COLO829 (cell line): ENCODE data around the gene RSPH9.

Source experiments
- DNase-seq: peaks from one replicate; pipeline ENCODE4 v3.0.0; 2012; ENCODE audit warnings: low spot score

Gene RSPH9

GRCh38 chr6:43712579-43712978 lies 67.7 kb downstream of the RSPH9 start:
- no peak for DNase-seq

GRCh38 chr6:43713643-43714310 lies 68.9 kb downstream of the RSPH9 start:
- no peak for DNase-seq

GRCh38 chr6:43714311-43715055 lies 69.6 kb downstream of the RSPH9 start:
- DNase-seq, result no peak

GRCh38 chr6:43715056-43715788 lies 70.4 kb downstream of the RSPH9 start:
- DNase-seq, result no peak

- DNase-seq, result no peak
Measured at GRCh38 chr6:43716099-43716498, 71.3 kb downstream of the RSPH9 start.

GRCh38 chr6:43717389-43717788 lies 72.6 kb downstream of the RSPH9 start:
- no peak for DNase-seq

- no peak for DNase-seq
Measured at GRCh38 chr6:43717822-43718221, 73.0 kb downstream of the RSPH9 start.

- DNase-seq, result no peak
Measured at GRCh38 chr6:43718387-43719105, 73.7 kb downstream of the RSPH9 start.

- no peak for DNase-seq
Measured at GRCh38 chr6:43719511-43719910, 74.7 kb downstream of the RSPH9 start.

- DNase-seq, result no peak
Measured at GRCh38 chr6:43720999-43721398, 76.2 kb downstream of the RSPH9 start.
